GF-D8 (cell line): ENCODE measurements around the gene MCOLN2.

Experiments used
- DNase-seq: peaks from one replicate; lab custom pipeline; 2025; lab: John Stamatoyannopoulos, UW

The MCOLN2 gene

DNA sequence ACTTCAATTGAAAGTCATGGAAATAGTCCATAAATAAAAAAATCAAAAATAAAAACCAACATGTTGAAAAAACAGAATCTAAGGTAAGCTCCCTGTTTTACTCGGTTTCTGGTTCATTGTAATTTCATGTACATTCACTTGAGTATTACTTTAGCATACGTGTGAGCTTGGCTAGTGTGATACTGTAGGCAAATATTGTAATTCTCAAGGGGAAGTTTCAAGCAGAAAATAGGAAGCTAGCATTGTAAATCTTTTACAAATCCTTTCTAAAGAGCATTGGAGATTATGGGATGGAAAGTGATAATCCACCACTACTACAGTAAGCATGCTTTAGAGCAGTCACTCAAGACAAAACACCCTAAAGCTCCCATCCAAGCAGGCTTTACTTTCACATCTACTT lies 100.6 kb downstream of the MCOLN2 start:
- DNase-seq = no peak

DNA sequence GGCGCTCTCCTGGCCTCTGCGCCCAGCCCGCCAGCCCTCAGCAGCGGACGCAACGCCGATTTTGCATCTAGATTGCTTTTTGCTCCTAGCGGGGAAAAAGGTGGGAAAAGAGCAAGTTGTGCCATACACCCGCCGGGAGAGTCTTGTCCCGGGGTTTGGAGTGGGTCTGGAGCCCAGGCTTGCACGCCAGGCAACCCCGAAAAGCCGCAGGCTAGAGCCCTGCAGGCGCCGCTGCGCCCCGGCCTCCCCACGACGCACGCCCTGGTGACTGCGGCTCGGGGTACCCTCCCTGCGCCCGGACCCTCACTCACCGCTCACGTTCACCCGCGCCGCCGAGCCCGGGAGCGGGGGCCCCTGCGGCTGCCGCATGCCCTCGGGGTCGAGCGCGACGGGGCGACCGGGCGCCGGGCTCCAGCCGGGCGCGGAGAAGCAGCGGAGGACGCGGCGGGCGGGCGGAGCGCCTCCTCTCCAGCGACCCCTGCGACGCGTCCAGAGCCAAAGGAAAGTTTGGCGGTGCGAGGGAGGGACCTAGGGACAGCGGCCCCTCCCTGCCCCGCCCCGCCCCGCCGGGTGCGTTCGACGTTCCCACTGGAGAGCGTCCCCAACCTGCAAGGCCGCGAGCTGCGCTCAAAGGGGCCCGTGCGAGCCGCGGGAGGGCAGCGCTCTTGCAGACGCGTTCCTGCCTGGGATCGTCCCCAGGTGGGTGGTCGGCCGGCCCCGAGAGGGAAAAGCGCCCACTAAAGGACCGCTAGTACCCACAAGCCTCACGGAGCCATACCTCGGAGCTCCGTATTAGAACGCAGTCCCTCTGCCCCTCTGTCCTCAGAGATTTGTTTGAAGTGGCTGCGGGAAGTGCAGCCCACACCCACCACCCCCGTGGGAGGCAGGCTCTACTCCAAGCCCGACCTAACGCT lies 104.0 kb downstream of the MCOLN2 start, which contains the start of gene LPAR3:
TSS of gene LPAR3 (minus strand) at position 502 of the 914 bp plus-strand sequence. CDS start 27,086 bp downstream, outside the sequence.
- DNase-seq = no peak

- DNase-seq = no peak
These were observed 106.3 kb downstream of the MCOLN2 start for GRCh38 chr1:84890566-84890965.

GRCh38 chr1:84889437-84889836 lies 107.5 kb downstream of the MCOLN2 start:
- DNase-seq = no peak

- DNase-seq = no peak
These were observed 108.2 kb downstream of the MCOLN2 start for GRCh38 chr1:84888753-84889152.

DNA sequence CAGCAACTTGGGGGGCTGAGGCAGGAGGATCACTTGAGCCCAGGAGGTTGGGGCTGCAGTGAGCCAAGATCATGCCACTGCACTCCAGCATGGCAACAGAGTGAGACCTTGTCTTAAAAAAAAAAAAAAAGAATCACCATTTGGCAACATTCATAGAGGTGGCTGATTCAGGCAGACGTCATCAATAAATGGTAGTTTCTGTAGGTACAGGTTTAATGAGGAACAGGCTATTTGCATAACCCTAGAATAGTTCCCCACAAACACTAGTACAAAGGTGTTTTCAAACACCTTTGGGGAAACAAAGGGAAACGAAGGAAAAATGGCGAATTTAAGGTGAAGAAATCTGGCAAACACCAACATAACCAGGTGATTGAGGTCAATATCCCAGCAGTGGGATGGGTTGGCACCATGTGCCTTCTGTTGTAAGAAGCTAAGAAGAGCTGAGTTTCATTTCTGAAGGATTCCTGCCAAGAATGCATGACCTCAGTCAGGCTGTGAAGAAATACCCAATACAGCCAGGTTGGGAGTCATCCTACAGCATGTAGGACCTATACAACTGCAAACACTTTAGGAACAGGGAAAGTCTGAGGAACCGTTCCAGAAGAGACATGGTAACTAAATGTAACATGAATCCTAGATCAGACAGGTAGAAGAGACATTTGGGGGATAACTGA lies 109.5 kb downstream of the MCOLN2 start:
- DNase-seq = no peak

DNA sequence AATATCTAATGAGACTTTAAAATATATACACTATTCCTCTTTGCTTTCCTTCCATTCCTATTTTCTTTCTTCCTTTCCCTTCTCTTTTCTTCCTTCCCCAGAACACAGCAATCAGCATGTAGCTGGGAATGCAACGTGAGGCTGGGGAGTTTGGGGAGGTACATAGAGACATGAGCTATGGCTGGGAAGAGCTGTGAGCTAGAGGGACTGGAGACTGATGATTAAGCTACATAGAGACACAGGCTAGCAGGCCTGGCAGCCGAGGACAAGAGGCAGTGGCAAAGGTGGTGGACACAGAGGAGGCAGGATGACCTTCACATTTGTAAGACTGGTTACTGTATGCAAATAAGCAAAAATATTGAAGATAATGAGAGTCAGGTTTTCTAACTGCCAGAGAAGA lies 111.4 kb downstream of the MCOLN2 start:
- no peak for DNase-seq

GRCh38 chr1:84884671-84885389 lies 112.1 kb downstream of the MCOLN2 start:
- DNase-seq = no peak

GRCh38 chr1:84883286-84883685 lies 113.6 kb downstream of the MCOLN2 start:
- DNase-seq = no peak

DNA sequence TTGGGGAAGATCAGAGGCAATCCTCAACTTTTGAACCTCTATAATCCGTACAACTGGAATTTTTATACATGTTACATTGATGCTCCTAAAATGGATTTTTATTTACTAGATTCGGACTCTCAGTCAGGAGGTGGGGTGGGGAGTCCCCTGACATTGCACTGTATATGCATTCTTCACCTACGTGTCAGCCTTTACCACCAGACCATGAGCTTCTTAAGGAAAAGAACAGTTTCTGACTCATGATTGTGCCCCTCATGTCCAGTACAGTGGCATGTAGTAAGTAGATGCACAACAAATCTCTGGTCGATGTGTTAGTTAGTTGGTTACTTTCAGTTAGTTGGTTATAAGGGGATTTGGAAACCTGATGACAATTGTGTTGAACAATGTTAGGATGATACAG lies 119.3 kb downstream of the MCOLN2 start:
- DNase-seq = no peak

GRCh38 chr1:84876353-84876752 lies 120.6 kb downstream of the MCOLN2 start:
- no peak for DNase-seq
